IMR-90 (cell line): Measurements from ENCODE around the gene ZBTB25. TPM values are rescaled to one million over a fixed set of nuclear protein-coding genes. Genes with fewer than 3 reads are reported as not detected.

Source experiments
- ATAC-seq: fragments of 200-7000 bp; cut with Tn5 transposase; 2 replicates; pipeline ENCODE4 v1.9.1; 2020; ENCODE audit warnings: low read depth, mild to moderate bottlenecking, moderate library complexity
- BruUV-seq: library from RNA; stranded (reverse); fragments of 400-500 nt; replicated peaks from 2 replicates; lab custom pipeline; 2021; lab: Mats Ljungman, UMichigan
- CTCF ChIA-PET: fragments of 300-600 bp; formaldehyde crosslinking; extraction: SDS; loops from one replicate; lab custom pipeline; 2021; ENCODE audit warnings: antibody characterized with exemption; lab: Yijun Ruan, JAX
- POLR2A ChIA-PET: fragments of 300-600 bp; sonication (Branson Sonifier 250); formaldehyde crosslinking; loops from one replicate; lab custom pipeline; 2022; ENCODE audit warnings: antibody characterized with exemption; ENCODE audit not compliant: unreplicated experiment; lab: Charles Lee
- DNase-seq: peaks from one replicate; pipeline ENCODE4 v3.0.0; 2013
- H2AFZ ChIP-seq: replicated peaks from 2 replicates; pipeline ENCODE3; 2013; ENCODE audit warnings: low read length, mild to moderate bottlenecking; ENCODE audit not compliant: poor library complexity
- H2AK5ac ChIP-seq: 2 replicates; pipeline ENCODE4 v1.6.1; 2013; ENCODE audit warnings: low read depth, low read length, inconsistent platforms
- H2AK9ac ChIP-seq: replicated peaks from 2 replicates; pipeline ENCODE3; 2013; ENCODE audit warnings: mild to moderate bottlenecking, low read depth, low read length, moderate library complexity; ENCODE audit not compliant: poor library complexity
- H2BK120ac ChIP-seq: 2 replicates; pipeline ENCODE4 v1.6.1; 2013; ENCODE audit warnings: low read depth, low read length, inconsistent platforms
- H2BK15ac ChIP-seq: 3 replicates; pipeline ENCODE4 v1.6.1; 2013; ENCODE audit warnings: low read depth, low read length, inconsistent platforms
- H2BK20ac ChIP-seq: 2 replicates; pipeline ENCODE4 v1.6.1; 2013; ENCODE audit warnings: low read depth, mild to moderate bottlenecking, inconsistent platforms, low read length, moderate library complexity
- H2BK5ac ChIP-seq: 2 replicates; pipeline ENCODE4 v1.6.1; 2013; ENCODE audit warnings: mild to moderate bottlenecking, low read depth, low read length, inconsistent platforms; ENCODE audit not compliant: poor library complexity, severe bottlenecking
- H3K14ac ChIP-seq: replicated peaks from 2 replicates; pipeline ENCODE4 v1.6.1; 2013; ENCODE audit warnings: low read depth, low read length, inconsistent platforms
- H3K18ac ChIP-seq: 2 replicates; pipeline ENCODE4 v1.6.1; 2013; ENCODE audit warnings: low read depth, low read length, control low read depth
- H3K23ac ChIP-seq: 2 replicates; pipeline ENCODE4 v1.6.1; 2013; ENCODE audit warnings: low read depth, low read length, inconsistent platforms
- H3K27ac ChIP-seq: 2 replicates; pipeline ENCODE4 v1.5.1; 2013; ENCODE audit warnings: mild to moderate bottlenecking, control low read depth, low read length; ENCODE audit not compliant: insufficient read depth
- H3K27me3 ChIP-seq: 2 replicates; pipeline ENCODE4 v1.6.1; 2013; ENCODE audit warnings: low read length; ENCODE audit not compliant: control insufficient read depth, insufficient read depth
- H3K36me3 ChIP-seq: 2 replicates; pipeline ENCODE4 v1.6.1; 2013; ENCODE audit warnings: low read length, mixed read lengths; ENCODE audit not compliant: control insufficient read depth, insufficient read depth
- H3K4ac ChIP-seq: 2 replicates; pipeline ENCODE4 v1.6.1; 2013; ENCODE audit warnings: low read depth, low read length, inconsistent platforms
- H3K4me1 ChIP-seq: 2 replicates; pipeline ENCODE4 v1.6.1; 2013; ENCODE audit warnings: low read length, mixed read lengths; ENCODE audit not compliant: control insufficient read depth, insufficient read depth
- H3K4me2 ChIP-seq: 2 replicates; pipeline ENCODE4 v1.6.1; 2013; ENCODE audit warnings: low read depth, mild to moderate bottlenecking, control low read depth, low read length, moderate library complexity
- H3K4me3 ChIP-seq: 2 replicates; pipeline ENCODE4 v1.5.1; 2013; ENCODE audit warnings: low read depth, mild to moderate bottlenecking, control low read depth, low read length, moderate library complexity; ENCODE audit not compliant: insufficient read depth
- H3K56ac ChIP-seq: 2 replicates; pipeline ENCODE4 v1.6.1; 2013; ENCODE audit warnings: low read length, inconsistent platforms; ENCODE audit not compliant: insufficient read depth; ENCODE audit errors: extremely low read depth
- H3K79me1 ChIP-seq, 2 experiments: 2 replicates each; pipeline ENCODE4 v1.6.1; 2013; ENCODE audit warnings: low read length in 2 of 2, inconsistent platforms in 1 of 2, low read depth in 1 of 2
- H3K9ac ChIP-seq: 2 replicates; pipeline ENCODE4 v1.6.1; 2013; ENCODE audit warnings: low read depth, low read length, control low read depth
- H3K9me1 ChIP-seq: 2 replicates; pipeline ENCODE4 v1.6.1; 2013; ENCODE audit warnings: low read length, inconsistent platforms; ENCODE audit not compliant: insufficient read depth
- H3K9me3 ChIP-seq: 2 replicates; pipeline ENCODE4 v1.6.1; 2013; ENCODE audit warnings: low read length; ENCODE audit not compliant: control insufficient read depth, insufficient read depth
- H4K20me1 ChIP-seq: 2 replicates; pipeline ENCODE4 v1.6.1; 2013; ENCODE audit warnings: low read length, inconsistent platforms; ENCODE audit not compliant: insufficient read depth
- H4K5ac ChIP-seq: 2 replicates; pipeline ENCODE4 v1.6.1; 2013; ENCODE audit warnings: mild to moderate bottlenecking, low read depth, low read length, control low read depth
- H4K8ac ChIP-seq, 2 experiments: 2 replicates each; pipeline ENCODE4 v1.6.1; 2013; ENCODE audit warnings: low read depth in 2 of 2, low read length in 2 of 2, control low read depth in 1 of 2, inconsistent platforms in 1 of 2
- H4K91ac ChIP-seq: 2 replicates; pipeline ENCODE4 v1.6.1; 2013; ENCODE audit warnings: low read depth, low read length, inconsistent platforms; ENCODE audit not compliant: insufficient read depth
- BHLHE40 ChIP-seq: fragments of 150-350 bp; IDR thresholded peaks from 2 replicates; pipeline ENCODE4 v1.6.1; 2016; ENCODE audit warnings: mild to moderate bottlenecking, low read depth, low read length
- CHD1 ChIP-seq: IDR thresholded peaks from 2 replicates; pipeline ENCODE4 v1.6.1; 2012; ENCODE audit warnings: low read depth, low read length, improper control_type of control experiment
- ELK1 ChIP-seq: fragments of 150-350 bp; IDR thresholded peaks from 2 replicates; pipeline ENCODE4 v1.6.1; 2016; ENCODE audit warnings: low read depth, mild to moderate bottlenecking, low read length, moderate library complexity, borderline replicate concordance
- FOS ChIP-seq: fragments of 150-350 bp; IDR thresholded peaks from 2 replicates; pipeline ENCODE4 v1.6.1; 2016; ENCODE audit warnings: low read depth, low read length
- MAFK ChIP-seq: IDR thresholded peaks from 2 replicates; pipeline ENCODE4 v1.6.1; 2012; ENCODE audit warnings: low read depth, low read length, improper control_type of control experiment
- MAZ ChIP-seq: IDR thresholded peaks from 2 replicates; pipeline ENCODE4 v1.6.1; 2012; ENCODE audit warnings: low read depth, mild to moderate bottlenecking, low read length, improper control_type of control experiment, moderate library complexity, borderline replicate concordance
- MXI1 ChIP-seq: IDR thresholded peaks from 2 replicates; pipeline ENCODE4 v1.6.1; 2012; ENCODE audit warnings: low read depth, mild to moderate bottlenecking, low read length, moderate library complexity, borderline replicate concordance
- POLR2A ChIP-seq: IDR thresholded peaks from 2 replicates; pipeline ENCODE4 v1.6.1; 2012; ENCODE audit warnings: mild to moderate bottlenecking, low read depth, low read length
- RCOR1 ChIP-seq: IDR thresholded peaks from 2 replicates; pipeline ENCODE4 v1.6.1; 2012; ENCODE audit warnings: mild to moderate bottlenecking, low read length, improper control_type of control experiment; ENCODE audit not compliant: insufficient replicate concordance
- WGBS, 2 experiments: methylation state at CpG; one replicate each; pipeline versions ENCODE4 v1.1.5 to v1.1.7; 2013; ENCODE audit warnings: missing lambda C conversion rate in 2 of 2; ENCODE audit not compliant: insufficient read length in 1 of 2; ENCODE audit errors: extremely low coverage in 2 of 2; 5-methylcytosine and 5-hydroxymethylcytosine counted together
- dilution Hi-C: fragments of 300-500 bp; cut with HindIII; formaldehyde crosslinking; loops from one replicate; pipeline ENCODE4 v1.14.3; 2018; ENCODE audit warnings: low sequenced_read_pairs; ENCODE audit not compliant: unreplicated experiment
- in situ Hi-C: fragments of 300-500 bp; cut with MboI; formaldehyde crosslinking; loops from 3 replicates; pipeline ENCODE4 v1.14.3; 2019; ENCODE audit warnings: low sequenced_read_pairs, inconsistent platforms, mixed read lengths
- intact Hi-C: fragments of 100-400 bp; cut with micrococcal nuclease; formaldehyde crosslinking; loops from 2 replicates; pipeline ENCODE4 v1.10.0; 2022
- polyA plus RNA-seq, 3 experiments: library from polyadenylated mRNA; depleted of rRNA; stranded (reverse); fragments of >200 nt; gene quantifications; 2 replicates each; pipeline ENCODE4 v1.2.3, GENCODE V29; 2012; ENCODE audit warnings: low replicate concordance in 1 of 3
- total RNA-seq: library from RNA; depleted of rRNA; stranded (reverse); fragments of >200 nt; gene quantifications from 2 replicates; pipeline ENCODE4 v1.2.3, GENCODE V29; 2012
- TF ChIP-seq, protein P1 (sequence below): fragments of 150-350 bp; IDR thresholded peaks from 2 replicates; pipeline ENCODE4 v1.6.1; 2017; ENCODE audit warnings: mild to moderate bottlenecking, antibody characterized with exemption, low read length, low read depth

ZBTB25 gene
- total and polyA plus RNA-seq, 2 of the 4 experiments (the other 2 are of a cell fraction) = 4.4 to 6.6 TPM

- Histone ChIP-seq H3K56ac (no peak overlapping the region), H4K5ac (no peak overlapping the region), H3K4me2 (no peak overlapping the region), H2AFZ (no peak overlapping the region), H2BK5ac (no peak overlapping the region), H3K4ac (no peak overlapping the region), H3K9me1 (no peaks in the 10 kb centered on the region; the same call in 1 of the 2 replicates), H4K91ac (no peak overlapping the region), H2AK9ac (no peak overlapping the region), H2BK120ac (no peak overlapping the region), H3K27me3 (no peaks in the 10 kb centered on the region), H3K9me3 (no peaks in the 10 kb centered on the region), H3K4me3 (no peak overlapping the region), H3K36me3 (peaks cover 2% of the 10 kb centered on the region; the same call in 1 of the 2 replicates), H4K8ac (no peak overlapping the region), H3K14ac (no peak overlapping the region), H4K20me1 (no peaks in the 10 kb centered on the region), H2BK20ac (no peak overlapping the region), H3K4me1 (no peaks in the 10 kb centered on the region), H3K23ac (no peak overlapping the region), H2BK15ac (no peak overlapping the region), H3K79me1 (peaks cover 0 to 10% of the 10 kb centered on the region in 2 experiments; a peak in 3 of 4 replicates), H3K18ac (no peak overlapping the region), H3K27ac (no peak overlapping the region), H2AK5ac (no peak overlapping the region), H3K9ac (no peak overlapping the region)
- no CpG with 5 or more reads among the region's 2 CpGs for WGBS, 2 experiments
- intact Hi-C loops = no loop called here
- dilution Hi-C loops = no loop called here
- ChIA-PET CTCF (interaction anchor here (0.6 kb wide), 2 partner anchors 20 to 24 kb away, joined by 3 to 5 read pairs; no protein-coding TSS in a partner anchor), POLR2A (no interaction called here)
- no TSS peak for BruUV-seq
- TF ChIP-seq FOS (no peak), MAFK (no peak), POLR2A (no peak), MAZ (no peak), MXI1 (no peak), CHD1 (no peak), RCOR1 (no peak), ELK1 (no peak), BHLHE40 (no peak)
- TF ChIP-seq, protein P1, sequence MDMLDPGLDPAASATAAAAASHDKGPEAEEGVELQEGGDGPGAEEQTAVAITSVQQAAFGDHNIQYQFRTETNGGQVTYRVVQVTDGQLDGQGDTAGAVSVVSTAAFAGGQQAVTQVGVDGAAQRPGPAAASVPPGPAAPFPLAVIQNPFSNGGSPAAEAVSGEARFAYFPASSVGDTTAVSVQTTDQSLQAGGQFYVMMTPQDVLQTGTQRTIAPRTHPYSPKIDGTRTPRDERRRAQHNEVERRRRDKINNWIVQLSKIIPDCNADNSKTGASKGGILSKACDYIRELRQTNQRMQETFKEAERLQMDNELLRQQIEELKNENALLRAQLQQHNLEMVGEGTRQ = no peak
- in situ Hi-C loops = no loop called here
- ATAC-seq (no peak), DNase-seq (no peak)
Measured at GRCh38 chr14:64407329-64407728, 96.3 kb downstream of the ZBTB25 start.
